ENCODE data around the gene IFNGR1.
A peak's percentile ranks its signal among the peaks of the same experiment; 100 is the strongest.
"Not testable (repeated sequence)": the region's sequence is repeated elsewhere in the genome, so short reads cannot be mapped to it uniquely, and the experiment has no call there.

Gene IFNGR1

GRCh38 chr6:137235686-137236085 is 16.5 kb upstream of the IFNGR1 start:
- DNase-seq: no peak

- peak in 1 of 2 donors; percentile 50 for DNase-seq
These were observed 15.0 kb upstream of the IFNGR1 start for GRCh38 chr6:137233911-137234863.

GRCh38 chr6:137231895-137232294 is 12.7 kb upstream of the IFNGR1 start:
- peak in 1 of 2 donors; percentile 65 for DNase-seq

GRCh38 chr6:137230956-137231555 is 11.9 kb upstream of the IFNGR1 start:
- DNase-seq: no peak

- DNase-seq: no peak
These were observed 11.4 kb upstream of the IFNGR1 start for GRCh38 chr6:137230547-137230946.

- no peak for DNase-seq
These were observed 10.0 kb upstream of the IFNGR1 start for GRCh38 chr6:137229075-137229759.

- DNase-seq: no peak
These were observed 8.7 kb upstream of the IFNGR1 start for GRCh38 chr6:137227871-137228302.

- DNase-seq: no peak
These were observed 7.5 kb upstream of the IFNGR1 start for GRCh38 chr6:137226697-137227096.

- peak; percentile 47 to 57 for DNase-seq
These were observed 5.6 kb upstream of the IFNGR1 start for GRCh38 chr6:137224799-137225198.

GRCh38 chr6:137223370-137224131 is 4.4 kb upstream of the IFNGR1 start:
- peak in 1 of 2 donors; percentile 32 for DNase-seq

- peak in 1 of 2 donors; percentile 18 for DNase-seq
These were observed 3.2 kb upstream of the IFNGR1 start for GRCh38 chr6:137222381-137222780.

- no peak for DNase-seq
These were observed 573 bp upstream of the IFNGR1 start for GRCh38 chr6:137219664-137220252.

GRCh38 chr6:137218473-137218916 is 690 bp downstream of the IFNGR1 start:
- peak; percentile 73 to 78 for DNase-seq

- DNase-seq: peak; percentile 32 to 41
These were observed 1.2 kb downstream of the IFNGR1 start for GRCh38 chr6:137217801-137218472.

- no peak for DNase-seq
These were observed 2.2 kb downstream of the IFNGR1 start for GRCh38 chr6:137216875-137217553.

- no peak for DNase-seq
These were observed 3.1 kb downstream of the IFNGR1 start for GRCh38 chr6:137216106-137216505.

GRCh38 chr6:137215630-137216029 is 3.6 kb downstream of the IFNGR1 start:
- not testable (repeated sequence) for DNase-seq

GRCh38 chr6:137214931-137215330 is 4.3 kb downstream of the IFNGR1 start:
- DNase-seq: no peak

- DNase-seq: no peak
These were observed 5.4 kb downstream of the IFNGR1 start for GRCh38 chr6:137213813-137214212.

GRCh38 chr6:137213331-137213740 is 5.8 kb downstream of the IFNGR1 start:
- no peak for DNase-seq

GRCh38 chr6:137211910-137212309 is 7.3 kb downstream of the IFNGR1 start:
- no peak for DNase-seq
